IMR-90 (cell line): ENCODE results near the gene POMT2. TPM values are rescaled to one million over a fixed set of nuclear protein-coding genes. Genes with fewer than 3 reads are reported as not detected.

Experiments
- ATAC-seq: fragments of 200-7000 bp; cut with Tn5 transposase; 2 replicates; pipeline ENCODE4 v1.9.1; 2020; ENCODE audit warnings: low read depth, mild to moderate bottlenecking, moderate library complexity
- BruUV-seq: library from RNA; stranded (reverse); fragments of 400-500 nt; replicated peaks from 2 replicates; lab custom pipeline; 2021; lab: Mats Ljungman, UMichigan
- CTCF ChIA-PET: fragments of 300-600 bp; formaldehyde crosslinking; extraction: SDS; loops from one replicate; lab custom pipeline; 2021; ENCODE audit warnings: antibody characterized with exemption; lab: Yijun Ruan, JAX
- POLR2A ChIA-PET: fragments of 300-600 bp; sonication (Branson Sonifier 250); formaldehyde crosslinking; loops from one replicate; lab custom pipeline; 2022; ENCODE audit warnings: antibody characterized with exemption; ENCODE audit not compliant: unreplicated experiment; lab: Charles Lee
- DNase-seq: peaks from one replicate; pipeline ENCODE4 v3.0.0; 2013
- H2AFZ ChIP-seq: replicated peaks from 2 replicates; pipeline ENCODE3; 2013; ENCODE audit warnings: low read length, mild to moderate bottlenecking; ENCODE audit not compliant: poor library complexity
- H2AK5ac ChIP-seq: 2 replicates; pipeline ENCODE4 v1.6.1; 2013; ENCODE audit warnings: low read depth, low read length, inconsistent platforms
- H2AK9ac ChIP-seq: replicated peaks from 2 replicates; pipeline ENCODE3; 2013; ENCODE audit warnings: mild to moderate bottlenecking, low read depth, low read length, moderate library complexity; ENCODE audit not compliant: poor library complexity
- H2BK120ac ChIP-seq: 2 replicates; pipeline ENCODE4 v1.6.1; 2013; ENCODE audit warnings: low read depth, low read length, inconsistent platforms
- H2BK15ac ChIP-seq: 3 replicates; pipeline ENCODE4 v1.6.1; 2013; ENCODE audit warnings: low read depth, low read length, inconsistent platforms
- H2BK20ac ChIP-seq: 2 replicates; pipeline ENCODE4 v1.6.1; 2013; ENCODE audit warnings: low read depth, mild to moderate bottlenecking, inconsistent platforms, low read length, moderate library complexity
- H2BK5ac ChIP-seq: 2 replicates; pipeline ENCODE4 v1.6.1; 2013; ENCODE audit warnings: mild to moderate bottlenecking, low read depth, low read length, inconsistent platforms; ENCODE audit not compliant: poor library complexity, severe bottlenecking
- H3K14ac ChIP-seq: replicated peaks from 2 replicates; pipeline ENCODE4 v1.6.1; 2013; ENCODE audit warnings: low read depth, low read length, inconsistent platforms
- H3K18ac ChIP-seq: 2 replicates; pipeline ENCODE4 v1.6.1; 2013; ENCODE audit warnings: low read depth, low read length, control low read depth
- H3K23ac ChIP-seq: 2 replicates; pipeline ENCODE4 v1.6.1; 2013; ENCODE audit warnings: low read depth, low read length, inconsistent platforms
- H3K27ac ChIP-seq: 2 replicates; pipeline ENCODE4 v1.5.1; 2013; ENCODE audit warnings: mild to moderate bottlenecking, control low read depth, low read length; ENCODE audit not compliant: insufficient read depth
- H3K27me3 ChIP-seq: 2 replicates; pipeline ENCODE4 v1.6.1; 2013; ENCODE audit warnings: low read length; ENCODE audit not compliant: control insufficient read depth, insufficient read depth
- H3K36me3 ChIP-seq: 2 replicates; pipeline ENCODE4 v1.6.1; 2013; ENCODE audit warnings: low read length, mixed read lengths; ENCODE audit not compliant: control insufficient read depth, insufficient read depth
- H3K4ac ChIP-seq: 2 replicates; pipeline ENCODE4 v1.6.1; 2013; ENCODE audit warnings: low read depth, low read length, inconsistent platforms
- H3K4me1 ChIP-seq: 2 replicates; pipeline ENCODE4 v1.6.1; 2013; ENCODE audit warnings: low read length, mixed read lengths; ENCODE audit not compliant: control insufficient read depth, insufficient read depth
- H3K4me2 ChIP-seq: 2 replicates; pipeline ENCODE4 v1.6.1; 2013; ENCODE audit warnings: low read depth, mild to moderate bottlenecking, control low read depth, low read length, moderate library complexity
- H3K4me3 ChIP-seq: 2 replicates; pipeline ENCODE4 v1.5.1; 2013; ENCODE audit warnings: low read depth, mild to moderate bottlenecking, control low read depth, low read length, moderate library complexity; ENCODE audit not compliant: insufficient read depth
- H3K56ac ChIP-seq: 2 replicates; pipeline ENCODE4 v1.6.1; 2013; ENCODE audit warnings: low read length, inconsistent platforms; ENCODE audit not compliant: insufficient read depth; ENCODE audit errors: extremely low read depth
- H3K79me1 ChIP-seq, 2 experiments: 2 replicates each; pipeline ENCODE4 v1.6.1; 2013; ENCODE audit warnings: low read length in 2 of 2, inconsistent platforms in 1 of 2, low read depth in 1 of 2
- H3K9ac ChIP-seq: 2 replicates; pipeline ENCODE4 v1.6.1; 2013; ENCODE audit warnings: low read depth, low read length, control low read depth
- H3K9me1 ChIP-seq: 2 replicates; pipeline ENCODE4 v1.6.1; 2013; ENCODE audit warnings: low read length, inconsistent platforms; ENCODE audit not compliant: insufficient read depth
- H3K9me3 ChIP-seq: 2 replicates; pipeline ENCODE4 v1.6.1; 2013; ENCODE audit warnings: low read length; ENCODE audit not compliant: control insufficient read depth, insufficient read depth
- H4K20me1 ChIP-seq: 2 replicates; pipeline ENCODE4 v1.6.1; 2013; ENCODE audit warnings: low read length, inconsistent platforms; ENCODE audit not compliant: insufficient read depth
- H4K5ac ChIP-seq: 2 replicates; pipeline ENCODE4 v1.6.1; 2013; ENCODE audit warnings: mild to moderate bottlenecking, low read depth, low read length, control low read depth
- H4K8ac ChIP-seq, 2 experiments: 2 replicates each; pipeline ENCODE4 v1.6.1; 2013; ENCODE audit warnings: low read depth in 2 of 2, low read length in 2 of 2, control low read depth in 1 of 2, inconsistent platforms in 1 of 2
- H4K91ac ChIP-seq: 2 replicates; pipeline ENCODE4 v1.6.1; 2013; ENCODE audit warnings: low read depth, low read length, inconsistent platforms; ENCODE audit not compliant: insufficient read depth
- BHLHE40 ChIP-seq: fragments of 150-350 bp; IDR thresholded peaks from 2 replicates; pipeline ENCODE4 v1.6.1; 2016; ENCODE audit warnings: mild to moderate bottlenecking, low read depth, low read length
- CEBPB ChIP-seq: IDR thresholded peaks from 2 replicates; pipeline ENCODE4 v1.6.1; 2012; ENCODE audit warnings: low read depth, low read length, improper control_type of control experiment
- CHD1 ChIP-seq: IDR thresholded peaks from 2 replicates; pipeline ENCODE4 v1.6.1; 2012; ENCODE audit warnings: low read depth, low read length, improper control_type of control experiment
- FOS ChIP-seq: fragments of 150-350 bp; IDR thresholded peaks from 2 replicates; pipeline ENCODE4 v1.6.1; 2016; ENCODE audit warnings: low read depth, low read length
- MAFK ChIP-seq: IDR thresholded peaks from 2 replicates; pipeline ENCODE4 v1.6.1; 2012; ENCODE audit warnings: low read depth, low read length, improper control_type of control experiment
- MAZ ChIP-seq: IDR thresholded peaks from 2 replicates; pipeline ENCODE4 v1.6.1; 2012; ENCODE audit warnings: low read depth, mild to moderate bottlenecking, low read length, improper control_type of control experiment, moderate library complexity, borderline replicate concordance
- MXI1 ChIP-seq: IDR thresholded peaks from 2 replicates; pipeline ENCODE4 v1.6.1; 2012; ENCODE audit warnings: low read depth, mild to moderate bottlenecking, low read length, moderate library complexity, borderline replicate concordance
- NFE2L2 ChIP-seq: fragments of 150-350 bp; IDR thresholded peaks from 2 replicates; pipeline ENCODE4 v1.6.1; 2016; ENCODE audit warnings: low read depth, mild to moderate bottlenecking, low read length
- POLR2A ChIP-seq: IDR thresholded peaks from 2 replicates; pipeline ENCODE4 v1.6.1; 2012; ENCODE audit warnings: mild to moderate bottlenecking, low read depth, low read length
- RAD21 ChIP-seq: IDR thresholded peaks from 2 replicates; pipeline ENCODE4 v1.6.1; 2012; ENCODE audit warnings: low read length, improper control_type of control experiment
- RCOR1 ChIP-seq: IDR thresholded peaks from 2 replicates; pipeline ENCODE4 v1.6.1; 2012; ENCODE audit warnings: mild to moderate bottlenecking, low read length, improper control_type of control experiment; ENCODE audit not compliant: insufficient replicate concordance
- RFX5 ChIP-seq: IDR thresholded peaks from 2 replicates; pipeline ENCODE4 v1.8.0; 2012; ENCODE audit warnings: low read depth, mild to moderate bottlenecking, low read length, moderate library complexity
- SMC3 ChIP-seq: fragments of 150-350 bp; IDR thresholded peaks from 2 replicates; pipeline ENCODE4 v1.6.1; 2016; ENCODE audit warnings: low read depth, mild to moderate bottlenecking, antibody characterized with exemption, low read length, moderate library complexity
- USF2 ChIP-seq: fragments of 150-350 bp; IDR thresholded peaks from 2 replicates; pipeline ENCODE4 v1.6.1; 2017; ENCODE audit warnings: mild to moderate bottlenecking, antibody characterized with exemption, low read length, low read depth
- WGBS, 2 experiments: methylation state at CpG; one replicate each; pipeline versions ENCODE4 v1.1.5 to v1.1.7; 2013; ENCODE audit warnings: missing lambda C conversion rate in 2 of 2; ENCODE audit not compliant: insufficient read length in 1 of 2; ENCODE audit errors: extremely low coverage in 2 of 2; 5-methylcytosine and 5-hydroxymethylcytosine counted together
- dilution Hi-C: fragments of 300-500 bp; cut with HindIII; formaldehyde crosslinking; loops from one replicate; pipeline ENCODE4 v1.14.3; 2018; ENCODE audit warnings: low sequenced_read_pairs; ENCODE audit not compliant: unreplicated experiment
- in situ Hi-C: fragments of 300-500 bp; cut with MboI; formaldehyde crosslinking; loops from 3 replicates; pipeline ENCODE4 v1.14.3; 2019; ENCODE audit warnings: low sequenced_read_pairs, inconsistent platforms, mixed read lengths
- intact Hi-C: fragments of 100-400 bp; cut with micrococcal nuclease; formaldehyde crosslinking; loops from 2 replicates; pipeline ENCODE4 v1.10.0; 2022
- polyA plus RNA-seq, 3 experiments: library from polyadenylated mRNA; depleted of rRNA; stranded (reverse); fragments of >200 nt; gene quantifications; 2 replicates each; pipeline ENCODE4 v1.2.3, GENCODE V29; 2012; ENCODE audit warnings: low replicate concordance in 1 of 3
- total RNA-seq: library from RNA; depleted of rRNA; stranded (reverse); fragments of >200 nt; gene quantifications from 2 replicates; pipeline ENCODE4 v1.2.3, GENCODE V29; 2012
- TF ChIP-seq, protein P1 (sequence below): conservative IDR thresholded peaks from 2 replicates; pipeline ENCODE4 v1.5.1; 2012; ENCODE audit warnings: mild to moderate bottlenecking, low read depth, low read length, improper control_type of control experiment
- TF ChIP-seq, protein P2 (sequence below): fragments of 150-350 bp; IDR thresholded peaks from 2 replicates; pipeline ENCODE4 v1.6.1; 2016; ENCODE audit warnings: low read depth, mild to moderate bottlenecking, low read length, moderate library complexity, borderline replicate concordance

Gene POMT2
- total and polyA plus RNA-seq, 2 of the 4 experiments (the other 2 are of a cell fraction), result 6.5 to 13.0 TPM

DNA sequence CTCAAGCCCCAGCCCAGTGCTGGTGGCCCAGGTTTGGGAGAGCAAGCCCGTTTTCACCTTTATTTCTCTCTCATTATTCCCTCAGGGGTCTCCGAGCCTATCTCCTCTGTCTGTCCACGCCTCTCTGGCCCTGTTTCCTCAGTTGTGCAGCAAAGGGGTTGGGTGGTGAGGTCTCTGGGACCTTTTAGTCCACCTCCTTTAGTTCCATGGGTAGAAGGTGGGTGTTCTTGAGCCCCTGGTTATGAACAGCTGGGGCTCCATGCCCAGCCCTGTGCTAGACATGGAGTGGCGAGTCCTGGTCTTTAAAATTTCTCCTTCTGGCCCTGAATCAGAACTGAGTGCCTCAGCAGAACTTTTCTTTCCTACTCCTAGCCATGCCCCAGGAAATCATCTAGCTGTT, 48.4 kb downstream of the POMT2 start:
- H3K79me1 ChIP-seq, result no peaks in the 10 kb centered on the region
- no peak overlapping the region for H2BK5ac ChIP-seq
- no peak overlapping the region for H3K23ac ChIP-seq
- intact Hi-C loops (no loop called here), dilution Hi-C loops (no loop called here), in situ Hi-C loops (no loop called here)
- no peak overlapping the region for H2BK20ac ChIP-seq
- H3K4me3 ChIP-seq, result no peak overlapping the region
- H3K4ac ChIP-seq, result no peak overlapping the region
- BruUV-seq, result no TSS peak
- no CpG with 5 or more reads among the region's 4 CpGs for WGBS, 2 experiments
- TF ChIP-seq USF2 (no peak), POLR2A (no peak), SMC3 (no peak), MAFK (no peak), MXI1 (no peak), MAZ (no peak), CHD1 (no peak), CEBPB (no peak), RCOR1 (no peak), RFX5 (no peak), NFE2L2 (no peak), BHLHE40 (no peak), RAD21 (no peak), FOS (no peak)
- TF ChIP-seq, protein P1, sequence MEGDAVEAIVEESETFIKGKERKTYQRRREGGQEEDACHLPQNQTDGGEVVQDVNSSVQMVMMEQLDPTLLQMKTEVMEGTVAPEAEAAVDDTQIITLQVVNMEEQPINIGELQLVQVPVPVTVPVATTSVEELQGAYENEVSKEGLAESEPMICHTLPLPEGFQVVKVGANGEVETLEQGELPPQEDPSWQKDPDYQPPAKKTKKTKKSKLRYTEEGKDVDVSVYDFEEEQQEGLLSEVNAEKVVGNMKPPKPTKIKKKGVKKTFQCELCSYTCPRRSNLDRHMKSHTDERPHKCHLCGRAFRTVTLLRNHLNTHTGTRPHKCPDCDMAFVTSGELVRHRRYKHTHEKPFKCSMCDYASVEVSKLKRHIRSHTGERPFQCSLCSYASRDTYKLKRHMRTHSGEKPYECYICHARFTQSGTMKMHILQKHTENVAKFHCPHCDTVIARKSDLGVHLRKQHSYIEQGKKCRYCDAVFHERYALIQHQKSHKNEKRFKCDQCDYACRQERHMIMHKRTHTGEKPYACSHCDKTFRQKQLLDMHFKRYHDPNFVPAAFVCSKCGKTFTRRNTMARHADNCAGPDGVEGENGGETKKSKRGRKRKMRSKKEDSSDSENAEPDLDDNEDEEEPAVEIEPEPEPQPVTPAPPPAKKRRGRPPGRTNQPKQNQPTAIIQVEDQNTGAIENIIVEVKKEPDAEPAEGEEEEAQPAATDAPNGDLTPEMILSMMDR, result no peak
- TF ChIP-seq, protein P2, sequence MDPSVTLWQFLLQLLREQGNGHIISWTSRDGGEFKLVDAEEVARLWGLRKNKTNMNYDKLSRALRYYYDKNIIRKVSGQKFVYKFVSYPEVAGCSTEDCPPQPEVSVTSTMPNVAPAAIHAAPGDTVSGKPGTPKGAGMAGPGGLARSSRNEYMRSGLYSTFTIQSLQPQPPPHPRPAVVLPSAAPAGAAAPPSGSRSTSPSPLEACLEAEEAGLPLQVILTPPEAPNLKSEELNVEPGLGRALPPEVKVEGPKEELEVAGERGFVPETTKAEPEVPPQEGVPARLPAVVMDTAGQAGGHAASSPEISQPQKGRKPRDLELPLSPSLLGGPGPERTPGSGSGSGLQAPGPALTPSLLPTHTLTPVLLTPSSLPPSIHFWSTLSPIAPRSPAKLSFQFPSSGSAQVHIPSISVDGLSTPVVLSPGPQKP, result no peak
- H3K27ac ChIP-seq, result no peak overlapping the region
- no peak for DNase-seq
- peaks cover 38% of the 10 kb centered on the region for H3K27me3 ChIP-seq
- H3K9ac ChIP-seq, result no peak overlapping the region
- H4K5ac ChIP-seq, result no peak overlapping the region
- no peak for ATAC-seq
- H3K18ac ChIP-seq, result no peak overlapping the region
- no peaks in the 10 kb centered on the region for H3K4me1 ChIP-seq
- POLR2A ChIA-PET, result no interaction called here
- no peak overlapping the region for H2AFZ ChIP-seq
- H4K8ac ChIP-seq, result no peak overlapping the region
- no peak overlapping the region for H4K91ac ChIP-seq
- H3K4me2 ChIP-seq, result no peak overlapping the region
- no peak overlapping the region for H3K14ac ChIP-seq
- no peak overlapping the region for H2BK15ac ChIP-seq
- no peak overlapping the region for H2AK9ac ChIP-seq
- no peak overlapping the region for H2AK5ac ChIP-seq
- H3K56ac ChIP-seq, result no peak overlapping the region
- no peak overlapping the region for H2BK120ac ChIP-seq
- H4K20me1 ChIP-seq, result no peaks in the 10 kb centered on the region
- peaks cover 5% of the 10 kb centered on the region for H3K9me3 ChIP-seq
- CTCF ChIA-PET, result no interaction called here
- H3K36me3 ChIP-seq, result peaks cover 2% of the 10 kb centered on the region; the same call in 1 of the 2 replicates
- H3K9me1 ChIP-seq, result no peaks in the 10 kb centered on the region
